B cell (primary cell): ENCODE measurements around the gene DEF6. TPM values are rescaled to one million over a fixed set of nuclear protein-coding genes. Genes with fewer than 3 reads are reported as not detected.

Experiments
- ATAC-seq: fragments of 200-7000 bp; cut with Tn5 transposase; one replicate; pipeline ENCODE4 v1.10.0; 2021; ENCODE audit warnings: low read depth, mild to moderate bottlenecking, moderate number of reproducible peaks, moderate library complexity
- CTCF ChIA-PET: fragments of 350-600 bp; sonication (Branson Sonifier 250); formaldehyde crosslinking; loops from one replicate; lab custom pipeline; 2021; ENCODE audit warnings: antibody characterized with exemption, inconsistent platforms; lab: Charles Lee
- POLR2A ChIA-PET: fragments of 350-600 bp; sonication (Branson Sonifier 250); formaldehyde crosslinking; loops from one replicate; lab custom pipeline; 2021; ENCODE audit warnings: antibody characterized with exemption; lab: Charles Lee
- DNase-seq: peaks from one replicate; pipeline ENCODE4 v3.0.0; 2013
- H2AFZ ChIP-seq: 2 replicates; pipeline ENCODE4 v1.6.1; 2012; ENCODE audit warnings: mild to moderate bottlenecking, low read depth, low read length; ENCODE audit not compliant: insufficient read depth, poor library complexity, severe bottlenecking
- H3K27ac ChIP-seq, 2 donors: 1 replicate in 1 of 2; 2 replicates in 1 of 2; pipeline ENCODE4 v1.5.1; 2012 to 2013; ENCODE audit warnings: low read length in 2 of 2, mild to moderate bottlenecking in 2 of 2, moderate library complexity in 1 of 2
- H3K27me3 ChIP-seq, 4 experiments: fragments of 200-600 bp in 1 of 4; sonication (generic) in 1 of 4; replicated peaks in 1 of 4; 1 replicate in 2 of 4; 2 replicates in 2 of 4; pipeline versions ENCODE4 v1.6.1 to v1.7.0; 2013 to 2016; ENCODE audit warnings: low read length in 3 of 4, mild to moderate bottlenecking in 2 of 4, mixed read lengths in 1 of 4, moderate library complexity in 1 of 4; ENCODE audit not compliant: insufficient read depth in 4 of 4, control insufficient read depth in 3 of 4; ENCODE audit errors: control extremely low read depth in 1 of 4
- H3K36me3 ChIP-seq, 2 experiments: replicated peaks in 1 of 2; 1 replicate in 1 of 2; 2 replicates in 1 of 2; pipeline versions ENCODE4 v1.6.1 to v1.7.1; 2013; ENCODE audit warnings: low read length in 1 of 2; ENCODE audit not compliant: insufficient read depth in 2 of 2, control insufficient read depth in 1 of 2; ENCODE audit errors: control extremely low read depth in 1 of 2, extremely low read depth in 1 of 2
- H3K4me1 ChIP-seq, 2 donors: fragments of 200-600 bp in 1 of 2; sonication (generic) in 1 of 2; 1 replicate in 1 of 2; 2 replicates in 1 of 2; pipeline versions ENCODE4 v1.5.1 to v1.6.1; 2013 to 2017; ENCODE audit warnings: low read length in 2 of 2; ENCODE audit not compliant: control insufficient read depth in 2 of 2, insufficient read depth in 2 of 2
- H3K4me2 ChIP-seq: replicated peaks from 2 replicates; pipeline ENCODE3; 2012; ENCODE audit warnings: mild to moderate bottlenecking, low read depth, low read length; ENCODE audit not compliant: poor library complexity, severe bottlenecking
- H3K4me3 ChIP-seq, 5 experiments: fragments of 200-600 bp in 1 of 5; sonication (generic) in 1 of 5; 1 replicate in 3 of 5; 2 replicates in 2 of 5; pipeline versions ENCODE4 v1.5.1 to v1.7.0; 2011 to 2016; ENCODE audit warnings: low read length in 4 of 5, mild to moderate bottlenecking in 4 of 5, low read depth in 2 of 5, control low read depth in 1 of 5, moderate library complexity in 1 of 5; ENCODE audit not compliant: insufficient read depth in 1 of 5; ENCODE audit errors: control extremely low read depth in 1 of 5, extremely low read depth in 1 of 5
- H3K79me2 ChIP-seq: fragments of 200-600 bp; sonication (generic); one replicate; pipeline ENCODE4 v1.6.0; 2016; ENCODE audit warnings: low read length; ENCODE audit not compliant: control insufficient read depth, insufficient read depth
- H3K9ac ChIP-seq: fragments of 200-600 bp; sonication (generic); 2 replicates; pipeline ENCODE4 v1.6.1; 2017; ENCODE audit warnings: mild to moderate bottlenecking, low read length, moderate library complexity
- H3K9me3 ChIP-seq, 3 donors: one replicate each; pipeline versions ENCODE4 v1.6.1 to v1.7.1; 2013; ENCODE audit warnings: low read length in 2 of 3; ENCODE audit not compliant: control insufficient read depth in 2 of 3, insufficient read depth in 1 of 3; ENCODE audit errors: control extremely low read depth in 1 of 3
- H4K20me1 ChIP-seq: 2 replicates; pipeline ENCODE4 v1.6.0; 2012; ENCODE audit warnings: mild to moderate bottlenecking, low read length; ENCODE audit not compliant: insufficient read depth, control insufficient read depth, poor library complexity, severe bottlenecking
- H3K27ac Mint-ChIP-seq: one replicate; pipeline ENCODE4 v1.8.0; 2021; ENCODE audit warnings: mixed read lengths
- H3K27me3 Mint-ChIP-seq: one replicate; pipeline ENCODE4 v1.8.0; 2021; ENCODE audit warnings: mixed read lengths
- H3K4me1 Mint-ChIP-seq: one replicate; pipeline ENCODE4 v1.8.0; 2021; ENCODE audit warnings: mixed read lengths
- H3K4me3 Mint-ChIP-seq: one replicate; pipeline ENCODE4 v1.8.0; 2021; ENCODE audit warnings: mixed read lengths
- H3K9me3 Mint-ChIP-seq: one replicate; pipeline ENCODE4 v1.8.0; 2022; ENCODE audit warnings: mixed read lengths; ENCODE audit not compliant: insufficient read depth
- EZH2 ChIP-seq: IDR thresholded peaks from 2 replicates; pipeline ENCODE4 v1.6.1; 2012; ENCODE audit warnings: borderline replicate concordance, low read depth, mild to moderate bottlenecking, moderate library complexity, low read length; ENCODE audit not compliant: insufficient read depth, poor library complexity, severe bottlenecking
- WGBS: methylation state at CpG from one replicate; pipeline ENCODE4 v1.1.5; 2013; ENCODE audit warnings: missing lambda C conversion rate; ENCODE audit not compliant: insufficient coverage; 5-methylcytosine and 5-hydroxymethylcytosine counted together
- intact Hi-C: fragments of 100-400 bp; cut with micrococcal nuclease; formaldehyde crosslinking; loops from one replicate; pipeline ENCODE4 v1.10.0; 2022
- polyA plus RNA-seq: library from polyadenylated mRNA; depleted of rRNA; stranded (reverse); fragments of >200 nt; gene quantifications from 2 replicates; pipeline ENCODE4 v1.2.3, GENCODE V29; 2012
- total RNA-seq, 2 donors: library from RNA; stranded (reverse); fragments of 120-200 nt in 1 of 2; gene quantifications; 1 replicate in 1 of 2; 2 replicates in 1 of 2; pipeline versions ENCODE4 v1.2.3 to v1.2.4, GENCODE V29; 2013 to 2022
- TF ChIP-seq, protein P1 (sequence below): fragments of 200-600 bp; IDR thresholded peaks from one replicate; pipeline ENCODE4 v1.8.0; 2022; ENCODE audit warnings: antibody characterized with exemption, mild to moderate bottlenecking

DEF6 gene
- total and polyA plus RNA-seq, 2 donors (not counting 1 experiment from before 2014, with no cell fraction given), result 105 to 159 TPM

DNA sequence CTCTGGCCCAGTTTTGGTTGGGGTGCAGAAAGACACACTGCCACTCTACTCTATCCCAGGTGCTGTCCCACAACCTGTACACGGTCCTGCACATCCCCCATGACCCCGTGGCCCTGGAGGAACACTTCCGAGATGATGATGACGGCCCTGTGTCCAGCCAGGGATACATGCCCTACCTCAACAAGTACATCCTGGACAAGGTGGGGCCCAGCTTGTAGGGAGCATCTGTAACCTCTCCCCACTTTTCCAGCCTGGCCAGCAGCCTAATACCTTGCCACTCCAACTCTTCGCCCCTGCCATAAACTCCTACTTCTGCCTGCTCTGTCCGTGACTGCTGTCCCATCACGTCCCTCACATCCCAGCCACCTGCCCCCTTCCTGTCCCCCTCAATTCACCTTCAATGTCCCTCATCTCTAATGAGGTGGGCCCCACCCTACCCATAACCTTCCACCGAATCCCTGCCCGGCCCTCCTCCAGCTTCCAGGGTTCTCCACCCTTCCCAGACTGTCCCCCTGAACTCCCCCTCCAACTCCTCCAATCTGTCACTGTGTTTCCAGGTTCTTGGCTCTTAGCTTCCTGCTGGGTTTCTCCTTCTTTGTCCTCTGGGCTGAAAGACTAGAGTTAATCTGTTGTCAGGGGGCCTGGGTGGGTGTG lies 12.1 kb downstream of the DEF6 start:
- intact Hi-C loops, result loop anchor here (2.0 kb wide), 1 partner anchor 17 kb away; no protein-coding TSS in a partner anchor
- Histone ChIP-seq H3K9ac (peak overlapping the region; percentile 60), H3K36me3 (peaks cover 0 to 46% of the 10 kb centered on the region in 2 experiments), H3K4me3 (no peak overlapping the region), H3K27me3 (no peaks in the 10 kb centered on the region), H3K79me2 (peaks cover 94% of the 10 kb centered on the region), H3K4me2 (peak overlapping the region; percentile 74), H3K4me1 (peaks cover 41 to 55% of the 10 kb centered on the region in 2 donors), H2AFZ (no peak overlapping the region), H4K20me1 (no peaks in the 10 kb centered on the region), H3K9me3 (no peaks in the 10 kb centered on the region), H3K27ac (peak overlapping the region; percentile 78 to 89)
- no peak for DNase-seq
- Mint-ChIP-seq H3K27ac (peak overlapping the region; percentile 99), H3K27me3 (no peaks in the 10 kb centered on the region), H3K4me3 (peak overlapping the region; percentile 32), H3K4me1 (peaks cover 71% of the 10 kb centered on the region), H3K9me3 (no peaks in the 10 kb centered on the region)
- ChIA-PET POLR2A (interaction anchor here (0.6 to 0.9 kb wide), 2 partner anchors 10 to 16 kb away, joined by 4 to 7 read pairs; no protein-coding TSS in a partner anchor), CTCF (interaction anchor here (1.3 to 9.7 kb wide), 2 partner anchors 9 to 12 kb away, joined by 3 to 87 read pairs; partner anchors contain the start of gene DEF6)
- ATAC-seq, result no peak
- TF ChIP-seq, protein P1, sequence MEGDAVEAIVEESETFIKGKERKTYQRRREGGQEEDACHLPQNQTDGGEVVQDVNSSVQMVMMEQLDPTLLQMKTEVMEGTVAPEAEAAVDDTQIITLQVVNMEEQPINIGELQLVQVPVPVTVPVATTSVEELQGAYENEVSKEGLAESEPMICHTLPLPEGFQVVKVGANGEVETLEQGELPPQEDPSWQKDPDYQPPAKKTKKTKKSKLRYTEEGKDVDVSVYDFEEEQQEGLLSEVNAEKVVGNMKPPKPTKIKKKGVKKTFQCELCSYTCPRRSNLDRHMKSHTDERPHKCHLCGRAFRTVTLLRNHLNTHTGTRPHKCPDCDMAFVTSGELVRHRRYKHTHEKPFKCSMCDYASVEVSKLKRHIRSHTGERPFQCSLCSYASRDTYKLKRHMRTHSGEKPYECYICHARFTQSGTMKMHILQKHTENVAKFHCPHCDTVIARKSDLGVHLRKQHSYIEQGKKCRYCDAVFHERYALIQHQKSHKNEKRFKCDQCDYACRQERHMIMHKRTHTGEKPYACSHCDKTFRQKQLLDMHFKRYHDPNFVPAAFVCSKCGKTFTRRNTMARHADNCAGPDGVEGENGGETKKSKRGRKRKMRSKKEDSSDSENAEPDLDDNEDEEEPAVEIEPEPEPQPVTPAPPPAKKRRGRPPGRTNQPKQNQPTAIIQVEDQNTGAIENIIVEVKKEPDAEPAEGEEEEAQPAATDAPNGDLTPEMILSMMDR, result no peak
- no peak for TF ChIP-seq EZH2
- 94% methylated on average over 9 of the region's 9 CpGs for WGBS
